OCI-LY1 (cell line): ENCODE results near the gene SH3BP1.

ENCODE experiments used
- H2AFZ ChIP-seq: fragments of 200-600 bp; sonication (generic), shearing (Covaris generic); 2 replicates; pipeline ENCODE4 v1.6.0; 2014; ENCODE audit warnings: antibody characterized with exemption, mild to moderate bottlenecking, low read length
- H3F3A ChIP-seq: fragments of 200-600 bp; sonication (generic), shearing (Covaris generic); 2 replicates; pipeline ENCODE4 v1.6.0; 2014; ENCODE audit warnings: mild to moderate bottlenecking, antibody characterized with exemption, low read length, moderate library complexity; ENCODE audit not compliant: insufficient read depth
- H3K27ac ChIP-seq: fragments of 200-600 bp; sonication (generic); 2 replicates; pipeline ENCODE4 v1.5.1; 2014; ENCODE audit warnings: low read length, mixed run types, mild to moderate bottlenecking, low read depth; ENCODE audit not compliant: poor library complexity, severe bottlenecking
- H3K27me3 ChIP-seq: fragments of 200-600 bp; sonication (generic); 2 replicates; pipeline ENCODE4 v1.6.0; 2014; ENCODE audit warnings: antibody characterized with exemption, mild to moderate bottlenecking, low read length, moderate library complexity; ENCODE audit not compliant: insufficient read depth
- H3K36me3 ChIP-seq: fragments of 200-600 bp; sonication (generic); 2 replicates; pipeline ENCODE4 v1.6.1; 2014; ENCODE audit warnings: mild to moderate bottlenecking, antibody characterized with exemption, low read length, moderate library complexity, mixed read lengths; ENCODE audit not compliant: insufficient read depth
- H3K4me1 ChIP-seq: fragments of 200-600 bp; sonication (generic); 2 replicates; pipeline ENCODE4 v1.5.1; 2014; ENCODE audit warnings: mild to moderate bottlenecking, low read length, moderate library complexity; ENCODE audit not compliant: insufficient read depth, severe bottlenecking
- H3K4me2 ChIP-seq: fragments of 200-600 bp; sonication (generic), shearing (Covaris generic); 2 replicates; pipeline ENCODE4 v1.6.1; 2014; ENCODE audit warnings: low read length
- H3K4me3 ChIP-seq: fragments of 200-600 bp; sonication (generic); 2 replicates; pipeline ENCODE4 v1.5.1; 2014; ENCODE audit warnings: low read length, low read depth, mild to moderate bottlenecking, mixed read lengths; ENCODE audit not compliant: poor library complexity, severe bottlenecking
- H3K79me2 ChIP-seq: fragments of 200-600 bp; shearing (Covaris generic); 2 replicates; pipeline ENCODE4 v1.6.1; 2016; ENCODE audit warnings: mixed run types, low read length, mixed read lengths; ENCODE audit not compliant: insufficient read depth
- H3K9ac ChIP-seq: fragments of 200-600 bp; sonication (generic), shearing (Covaris generic); 2 replicates; pipeline ENCODE4 v1.6.1; 2014; ENCODE audit warnings: mild to moderate bottlenecking, low read length, mixed read lengths
- H3K9me2 ChIP-seq: fragments of 200-600 bp; sonication (generic), shearing (Covaris generic); 2 replicates; pipeline ENCODE4 v1.6.1; 2014; ENCODE audit warnings: low read depth, mild to moderate bottlenecking, low read length, mixed read lengths
- H3K9me3 ChIP-seq: fragments of 200-600 bp; shearing (Covaris generic); 2 replicates; pipeline ENCODE4 v1.6.1; 2014; ENCODE audit warnings: low read length, mixed read lengths
- H4K20me1 ChIP-seq: fragments of 200-600 bp; sonication (generic), shearing (Covaris generic); 2 replicates; pipeline ENCODE4 v1.6.0; 2016; ENCODE audit warnings: mild to moderate bottlenecking, low read length; ENCODE audit not compliant: insufficient read depth
- CTCF ChIP-seq: fragments of 200-600 bp; sonication (generic), shearing (Covaris generic); IDR thresholded peaks from 2 replicates; pipeline ENCODE4 v1.5.1; 2017; ENCODE audit warnings: mild to moderate bottlenecking, antibody characterized with exemption, low read length, moderate library complexity, mixed read lengths
- EZH2 ChIP-seq: fragments of 200-600 bp; sonication (generic), shearing (Covaris generic); IDR thresholded peaks from 2 replicates; pipeline ENCODE4 v1.8.0; 2017; ENCODE audit warnings: borderline replicate concordance, mixed run types, mild to moderate bottlenecking, antibody characterized with exemption, low read length, moderate library complexity, mixed read lengths

Gene SH3BP1

GRCh38 chr22:37679670-37680069 lies 40.2 kb downstream of the SH3BP1 start:
- no peak overlapping the region for H2AFZ ChIP-seq
- no peaks in the 10 kb centered on the region for H3K79me2 ChIP-seq
- H3K9me3 ChIP-seq, result no peaks in the 10 kb centered on the region
- H3K27ac ChIP-seq, result no peak overlapping the region
- no peaks in the 10 kb centered on the region for H3K27me3 ChIP-seq
- no peaks in the 10 kb centered on the region for H3K36me3 ChIP-seq
- no peak overlapping the region for H3K4me3 ChIP-seq
- H3F3A ChIP-seq, result no peaks in the 10 kb centered on the region
- no peak for TF ChIP-seq EZH2
- no peak for TF ChIP-seq CTCF
- no peaks in the 10 kb centered on the region for H3K9me2 ChIP-seq
- H3K4me2 ChIP-seq, result no peak overlapping the region
- no peak overlapping the region for H3K9ac ChIP-seq
- H4K20me1 ChIP-seq, result no peaks in the 10 kb centered on the region
- H3K4me1 ChIP-seq, result peaks cover 38% of the 10 kb centered on the region

GRCh38 chr22:37680191-37680851 lies 40.9 kb downstream of the SH3BP1 start:
- Histone ChIP-seq H3F3A (no peaks in the 10 kb centered on the region), H3K4me2 (no peak overlapping the region), H3K4me1 (peaks cover 38% of the 10 kb centered on the region), H3K27ac (no peak overlapping the region), H3K9ac (no peak overlapping the region), H3K36me3 (no peaks in the 10 kb centered on the region), H3K9me2 (no peaks in the 10 kb centered on the region), H3K4me3 (no peak overlapping the region), H4K20me1 (no peaks in the 10 kb centered on the region), H3K9me3 (no peaks in the 10 kb centered on the region), H3K27me3 (no peaks in the 10 kb centered on the region), H3K79me2 (no peaks in the 10 kb centered on the region), H2AFZ (no peak overlapping the region)
- TF ChIP-seq EZH2 (no peak), CTCF (no peak)

- no peak overlapping the region; the same call in 1 of the 2 replicates for H2AFZ ChIP-seq
- H3K9me3 ChIP-seq, result no peaks in the 10 kb centered on the region
- H3K79me2 ChIP-seq, result no peaks in the 10 kb centered on the region
- no peaks in the 10 kb centered on the region for H3F3A ChIP-seq
- no peaks in the 10 kb centered on the region for H4K20me1 ChIP-seq
- no peaks in the 10 kb centered on the region for H3K9me2 ChIP-seq
- H3K27ac ChIP-seq, result peak overlapping the region; percentile 10
- TF ChIP-seq EZH2 (no peak), CTCF (no peak)
- H3K4me1 ChIP-seq, result peaks cover 38% of the 10 kb centered on the region
- no peak overlapping the region for H3K4me2 ChIP-seq
- H3K9ac ChIP-seq, result no peak overlapping the region
- H3K36me3 ChIP-seq, result no peaks in the 10 kb centered on the region
- H3K27me3 ChIP-seq, result no peaks in the 10 kb centered on the region
- no peak overlapping the region for H3K4me3 ChIP-seq
Observed at GRCh38 chr22:37681001-37681424, 41.5 kb downstream of the SH3BP1 start.
